Aorta (tissue), 4 donors: ENCODE measurements around the gene PDIA3. TPM values are rescaled to one million over a fixed set of nuclear protein-coding genes. Genes with fewer than 3 reads are reported as not detected.

ENCODE experiments used
- microRNA-seq, 2 donors: library from miRNA; unstranded; fragments of <30 nt; microRNA quantifications; one replicate each; pipeline ENCODE4 v1.2.0, GENCODE V29; 2020
- polyA plus RNA-seq, 2 donors: library from polyadenylated mRNA; stranded (reverse); fragments of 200-250 nt; gene quantifications; one replicate each; pipeline ENCODE4 v1.2.3, GENCODE V29; 2013
- total RNA-seq, 2 donors: library from RNA; stranded (reverse); fragmentation: NEBNext Ultra II Directional; extraction: Animal tissue kit (Norgen Biotek cat#: 25700); gene quantifications; one replicate each; pipeline ENCODE4 v1.2.1, GENCODE V29; 2021
- donor health status: healthy with polysubstance abuse.
- donor health status: Bipolar disorder and iron deficiency.
- donor health status: DM: no; HTN: no; CAD: no.
- donor health status: DM: yes; HTN: yes; CAD: no.

Gene PDIA3
- total and polyA plus RNA-seq, 4 donors: 156 to 313 (median 262) TPM

Small RNA genes within 50 kb of the gene (microRNA-seq; reads per million reads assigned to microRNA genes)
- gene MIR1282: 0 reads per million in 2 donors

Other genes with a start within 250 kb of the PDIA3 start
- gene MAP1A, start 228.8 kb upstream of the PDIA3 start, total RNA-seq: 10 to 100 TPM; 36.4 to 49.3 TPM
- 1 to 10 TPM; 5.2 to 5.5 TPM for gene MAP1A, start 228.8 kb upstream of the PDIA3 start, polyA plus RNA-seq
- 10 to 100 TPM; 40.8 to 53.7 TPM for gene PPIP5K1, start 156.2 kb upstream of the PDIA3 start, total RNA-seq
- 10 to 100 TPM in 1 of 2 donors, 1 to 10 TPM in 1; 8.3 to 13.4 TPM for gene PPIP5K1, start 156.2 kb upstream of the PDIA3 start, polyA plus RNA-seq
- gene CKMT1B, start 152.4 kb upstream of the PDIA3 start, total RNA-seq: not detected
- 10 to 100 TPM in 1 of 2 donors, under 1 TPM in 1; 0.05 to 17.4 TPM for gene CKMT1B, start 152.4 kb upstream of the PDIA3 start, polyA plus RNA-seq
- under 1 TPM; 0.45 to 0.90 TPM for gene STRC, start 127.6 kb upstream of the PDIA3 start, total RNA-seq
- 1 to 10 TPM in 1 of 2 donors, not detected in 1; 1.2 TPM for gene STRC, start 127.6 kb upstream of the PDIA3 start, polyA plus RNA-seq
- gene CATSPER2, start 97.6 kb upstream of the PDIA3 start, total RNA-seq: 1 to 10 TPM; 7.0 to 9.3 TPM
- gene CATSPER2, start 97.6 kb upstream of the PDIA3 start, polyA plus RNA-seq: 10 to 100 TPM in 1 of 2 donors, under 1 TPM in 1; 0.63 to 13.7 TPM
- gene CKMT1A, start 52.6 kb upstream of the PDIA3 start, total RNA-seq: not detected
- 10 to 100 TPM in 1 of 2 donors, not detected in 1; 11.1 TPM for gene CKMT1A, start 52.6 kb upstream of the PDIA3 start, polyA plus RNA-seq
- 1 to 10 TPM; 2.5 to 4.5 TPM for gene ELL3, start 30.5 kb downstream of the PDIA3 start, total RNA-seq
- gene ELL3, start 30.5 kb downstream of the PDIA3 start, polyA plus RNA-seq: 1 to 10 TPM; 7.8 to 7.9 TPM
- 100 to 1,000 TPM; 733 to 789 TPM for gene SERF2, start 45.9 kb downstream of the PDIA3 start, total RNA-seq
- gene SERF2, start 45.9 kb downstream of the PDIA3 start, polyA plus RNA-seq: 1,000 to 10,000 TPM; 1,795 to 2,327 TPM
- not detected for gene SERINC4, start 53.8 kb downstream of the PDIA3 start, total RNA-seq
- gene SERINC4, start 53.8 kb downstream of the PDIA3 start, polyA plus RNA-seq: under 1 TPM; 0.43 to 0.88 TPM
- 10 to 100 TPM; 12.6 to 16.3 TPM for gene HYPK, start 54.2 kb downstream of the PDIA3 start, total RNA-seq
- gene HYPK, start 54.2 kb downstream of the PDIA3 start, polyA plus RNA-seq: 10 to 100 TPM in 1 of 2 donors, 1 to 10 TPM in 1; 3.0 to 31.6 TPM
- 10 to 100 TPM; 20.1 to 20.6 TPM for gene MFAP1, start 78.3 kb downstream of the PDIA3 start, total RNA-seq
- 10 to 100 TPM; 13.7 to 19.2 TPM for gene MFAP1, start 78.3 kb downstream of the PDIA3 start, polyA plus RNA-seq
- 1 to 10 TPM; 4.8 to 6.5 TPM for gene WDR76, start 80.6 kb downstream of the PDIA3 start, total RNA-seq
- 1 to 10 TPM; 1.9 to 3.4 TPM for gene WDR76, start 80.6 kb downstream of the PDIA3 start, polyA plus RNA-seq